ENCODE measurements around the gene ICOSLG. TPM values are rescaled to one million over a fixed set of nuclear protein-coding genes. Genes with fewer than 3 reads are reported as not detected.
A peak's percentile ranks its signal among the peaks of the same experiment; 100 is the strongest.
"Not testable (repeated sequence)": the region's sequence is repeated elsewhere in the genome, so short reads cannot be mapped to it uniquely, and the experiment has no call there.

The ICOSLG gene
- polyA plus RNA-seq, 3 donors from 2014 or later = not detected

DNA sequence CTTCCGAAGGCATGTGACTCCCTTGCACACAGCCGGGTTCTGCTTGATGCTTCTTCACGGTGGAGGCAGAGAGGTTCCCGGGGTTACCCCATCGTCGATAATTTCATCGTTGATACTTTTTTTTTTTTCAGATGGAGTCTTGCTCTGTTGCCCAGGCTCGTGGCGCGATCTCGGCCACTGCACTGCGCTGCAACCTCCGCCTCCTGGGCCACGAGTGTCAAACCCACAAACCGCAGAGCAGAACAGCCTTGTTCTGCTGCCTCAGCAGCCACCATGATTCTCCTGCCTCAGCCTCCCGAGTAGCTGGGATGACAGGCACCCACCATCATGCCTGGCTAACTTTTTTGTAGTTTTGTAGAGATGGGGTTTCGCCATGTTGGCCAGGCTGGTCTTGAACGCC, 20.1 kb downstream of the ICOSLG start:
- H3K27me3 Mint-ChIP-seq (ENCODE audit: low read depth in 3 of 3); H3K4me1 Mint-ChIP-seq; H3K4me3 Mint-ChIP-seq: not testable (repeated sequence)

DNA sequence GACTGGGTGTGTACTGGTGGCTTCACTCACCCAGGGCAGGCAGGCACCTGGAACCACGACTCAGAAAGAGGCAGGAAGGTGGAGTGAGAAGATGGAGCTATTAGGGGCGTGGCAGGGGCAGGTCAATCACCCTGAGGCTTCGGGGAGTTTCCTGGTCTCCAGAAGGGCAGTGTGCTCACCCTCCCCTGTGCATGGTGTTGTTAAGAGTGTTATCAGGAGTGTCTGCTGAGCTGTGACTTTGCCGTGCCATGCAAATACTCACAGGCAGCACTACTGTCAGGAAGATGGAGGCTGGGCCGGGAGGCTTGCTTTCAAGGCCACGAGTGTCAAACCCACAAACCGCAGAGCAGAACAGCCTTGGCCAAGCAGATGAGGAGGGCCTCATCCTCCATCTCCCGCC, 22.3 kb downstream of the ICOSLG start:
- not testable (repeated sequence) for H3K9me3 Mint-ChIP-seq; H3K27ac Mint-ChIP-seq; H3K36me3 Mint-ChIP-seq; DNase-seq; H3K4me1 Mint-ChIP-seq; H3K27me3 Mint-ChIP-seq (ENCODE audit: low read depth in 3 of 3); H3K4me3 Mint-ChIP-seq

More for the DNA sequence above, 20.1 kb downstream of the ICOSLG start:
- H3K27ac Mint-ChIP-seq, H3K9me3 Mint-ChIP-seq, H3K36me3 Mint-ChIP-seq, DNase-seq: not testable (repeated sequence)

DNA sequence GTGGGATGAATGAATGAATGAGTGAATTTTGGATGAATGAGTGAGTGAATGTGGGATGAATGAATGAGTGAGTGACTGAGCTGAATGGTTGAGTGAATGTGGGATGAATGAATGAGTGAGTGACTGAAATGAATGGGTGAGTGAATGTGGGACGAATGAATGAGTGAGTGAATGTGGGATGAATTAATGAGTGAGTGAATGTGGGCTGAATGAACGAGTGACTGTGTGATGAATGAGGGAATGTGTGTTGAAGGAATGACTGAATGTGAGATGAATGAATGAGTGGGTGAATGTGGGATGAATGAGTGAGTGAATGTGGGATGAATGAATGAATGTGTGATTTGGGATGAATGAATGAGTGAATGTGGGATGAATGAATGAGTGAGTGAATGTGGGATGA, 28.8 kb downstream of the ICOSLG start:
- H3K9me3 Mint-ChIP-seq; H3K36me3 Mint-ChIP-seq; H3K4me1 Mint-ChIP-seq; DNase-seq; H3K4me3 Mint-ChIP-seq; H3K27me3 Mint-ChIP-seq (ENCODE audit: low read depth in 3 of 3): not testable (repeated sequence)
- peak overlapping the region in 1 of 6 donors; percentile 84 for H3K27ac Mint-ChIP-seq

- H3K4me3 Mint-ChIP-seq; H3K9me3 Mint-ChIP-seq; DNase-seq; H3K4me1 Mint-ChIP-seq; H3K27me3 Mint-ChIP-seq (ENCODE audit: low read depth in 3 of 3); H3K36me3 Mint-ChIP-seq; H3K27ac Mint-ChIP-seq: not testable (repeated sequence)
Measured at GRCh38 chr21:44211574-44211973, 29.2 kb downstream of the ICOSLG start.

DNA sequence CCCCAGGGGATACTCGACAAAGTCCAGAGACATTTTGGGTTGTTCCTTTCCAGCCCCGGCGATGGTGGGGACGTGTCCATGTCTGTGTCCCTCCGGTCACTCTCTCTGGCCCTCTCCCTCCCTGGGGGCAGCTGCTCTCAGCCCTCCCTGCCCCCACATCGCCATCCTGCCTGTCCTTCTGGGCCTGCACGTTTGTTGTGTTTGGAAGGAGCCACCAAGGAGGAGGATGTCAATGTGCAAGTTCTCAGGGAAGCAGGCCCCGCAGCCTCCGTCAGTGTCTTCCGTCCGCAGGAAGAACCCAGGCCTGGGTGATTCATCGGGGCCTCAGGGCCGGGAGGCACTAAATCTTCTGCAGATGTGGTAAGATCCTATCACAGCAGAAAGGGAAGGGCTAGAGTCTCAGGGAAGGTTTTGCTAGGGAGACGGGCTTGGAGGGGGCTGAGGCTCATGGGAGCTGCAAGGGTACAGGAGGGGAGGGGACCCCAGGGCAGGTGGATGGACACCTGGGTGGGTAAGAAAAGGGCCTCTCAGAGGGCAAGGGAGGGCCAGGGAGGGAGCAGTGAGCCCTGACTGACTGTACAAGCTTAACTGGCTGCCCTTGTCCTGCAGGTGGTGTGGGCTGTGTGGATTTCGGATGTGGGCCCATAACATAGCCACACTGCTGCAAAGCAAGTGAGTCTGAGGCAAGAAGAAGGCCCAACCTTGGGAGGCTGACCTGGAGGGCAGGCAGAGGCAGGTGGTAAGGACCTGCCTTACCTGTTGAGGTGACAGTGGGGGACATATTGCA, 32.7 kb downstream of the ICOSLG start:
- not testable (repeated sequence) for H3K27me3 Mint-ChIP-seq (ENCODE audit: low read depth in 3 of 3); H3K27ac Mint-ChIP-seq; H3K4me1 Mint-ChIP-seq; H3K9me3 Mint-ChIP-seq; DNase-seq; H3K36me3 Mint-ChIP-seq; H3K4me3 Mint-ChIP-seq

GRCh38 chr21:44206698-44207676, 33.8 kb downstream of the ICOSLG start:
- not testable (repeated sequence) for H3K27me3 Mint-ChIP-seq (ENCODE audit: low read depth in 3 of 3); H3K27ac Mint-ChIP-seq

GRCh38 chr21:44206187-44206586, 34.6 kb downstream of the ICOSLG start:
- not testable (repeated sequence) for H3K9me3 Mint-ChIP-seq; H3K4me3 Mint-ChIP-seq; H3K27ac Mint-ChIP-seq; DNase-seq; H3K36me3 Mint-ChIP-seq; H3K27me3 Mint-ChIP-seq (ENCODE audit: low read depth in 3 of 3); H3K4me1 Mint-ChIP-seq

More at GRCh38 chr21:44206698-44207676, 33.8 kb downstream of the ICOSLG start:
- H3K9me3 Mint-ChIP-seq, H3K4me3 Mint-ChIP-seq, DNase-seq, H3K4me1 Mint-ChIP-seq, H3K36me3 Mint-ChIP-seq: not testable (repeated sequence)

DNA sequence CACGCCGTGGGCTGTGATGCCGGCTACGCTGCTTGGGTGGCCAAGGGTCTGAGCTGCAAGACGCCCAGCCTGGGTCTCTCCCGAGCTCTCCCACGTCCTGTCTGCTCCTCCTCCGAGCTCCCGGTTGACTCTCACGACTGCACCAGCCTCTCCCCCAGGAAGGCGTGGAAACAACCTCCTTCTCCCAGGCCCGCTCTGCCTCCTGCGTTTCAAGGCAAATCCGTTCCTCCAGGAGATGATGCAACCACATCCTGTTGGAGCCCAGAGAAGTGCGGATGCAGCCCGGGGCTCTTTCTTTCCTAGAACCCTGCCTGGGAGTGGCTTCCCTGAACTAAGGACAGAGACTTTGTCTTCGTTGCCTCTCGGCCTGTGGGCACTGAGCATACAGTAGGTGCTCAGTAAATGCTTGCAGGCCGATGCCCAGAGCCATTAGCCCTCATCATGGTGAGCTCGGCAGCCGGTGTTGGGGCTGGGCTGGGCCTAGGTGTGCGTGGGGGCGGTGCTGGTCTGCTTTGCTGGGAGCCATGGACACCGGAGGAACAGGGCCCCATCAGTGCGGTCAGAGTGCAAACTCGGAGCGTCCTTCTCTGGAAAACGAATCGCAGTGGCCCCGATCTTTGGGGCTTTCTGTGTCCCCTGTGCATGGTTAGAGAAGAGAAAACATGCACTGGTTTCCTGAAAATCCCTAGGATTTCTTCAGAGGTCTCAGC, 38.0 kb downstream of the ICOSLG start:
- H3K27ac Mint-ChIP-seq; H3K9me3 Mint-ChIP-seq; H3K27me3 Mint-ChIP-seq (ENCODE audit: low read depth in 3 of 3); H3K4me3 Mint-ChIP-seq; H3K36me3 Mint-ChIP-seq; H3K4me1 Mint-ChIP-seq; DNase-seq: not testable (repeated sequence)

DNA sequence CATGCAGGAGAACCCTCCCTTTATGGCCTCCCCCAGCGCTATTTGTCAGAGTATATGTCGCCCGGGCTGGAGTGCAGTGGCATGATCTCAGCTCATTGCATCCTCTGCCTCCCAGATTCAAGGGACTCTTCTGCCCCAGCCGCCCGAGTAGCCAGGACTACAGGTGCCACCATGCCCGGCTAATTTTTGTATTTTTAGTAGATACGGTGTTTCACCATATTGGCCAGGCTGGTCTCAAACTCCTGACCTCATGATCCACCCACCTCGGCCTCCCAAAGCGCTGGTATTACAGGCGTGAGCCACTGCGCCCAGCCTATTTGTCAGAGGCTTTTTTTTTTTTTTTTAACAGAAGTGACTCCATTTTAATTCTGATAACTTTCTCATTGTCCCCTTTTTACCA, 40.7 kb downstream of the ICOSLG start:
- H3K9me3 Mint-ChIP-seq; H3K4me1 Mint-ChIP-seq; H3K27me3 Mint-ChIP-seq (ENCODE audit: low read depth in 3 of 3); H3K27ac Mint-ChIP-seq; H3K4me3 Mint-ChIP-seq; H3K36me3 Mint-ChIP-seq; DNase-seq: not testable (repeated sequence)

DNA sequence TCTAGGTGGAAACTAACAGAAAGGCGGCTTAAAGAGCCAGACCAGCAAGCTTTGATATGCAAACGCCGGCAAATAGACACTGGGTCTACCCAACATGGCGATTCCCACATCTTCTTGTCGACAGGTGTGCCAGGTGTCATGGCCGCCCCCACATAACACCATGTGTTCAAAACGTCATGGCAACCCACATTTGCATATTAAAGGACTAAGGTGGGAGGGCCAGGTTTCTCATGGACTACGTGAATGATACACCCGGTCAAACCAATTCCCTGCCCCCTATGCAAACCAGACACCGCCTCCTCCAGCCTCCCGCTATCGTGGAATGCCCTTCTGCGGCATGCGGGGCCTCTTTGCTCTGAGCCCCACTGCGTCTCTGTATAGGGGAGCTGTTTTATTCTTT, 41.3 kb downstream of the ICOSLG start:
- Mint-ChIP-seq H3K36me3 (no peaks in the 10 kb centered on the region), H3K9me3 (no peaks in the 10 kb centered on the region), H3K4me3 (no peak overlapping the region), H3K27ac (no peak overlapping the region), H3K27me3 (ENCODE audit: low read depth in 3 of 3) (no peaks in the 10 kb centered on the region), H3K4me1 (peaks cover 0 to 2% of the 10 kb centered on the region in 2 donors)
- no peak for DNase-seq

- H3K4me1 Mint-ChIP-seq; H3K36me3 Mint-ChIP-seq; H3K27ac Mint-ChIP-seq; H3K9me3 Mint-ChIP-seq; H3K4me3 Mint-ChIP-seq; DNase-seq; H3K27me3 Mint-ChIP-seq (ENCODE audit: low read depth in 3 of 3): not testable (repeated sequence)
Measured at GRCh38 chr21:44197156-44197516, 43.6 kb downstream of the ICOSLG start.

GRCh38 chr21:44196212-44197155, 44.3 kb downstream of the ICOSLG start:
- H3K36me3 Mint-ChIP-seq; H3K27ac Mint-ChIP-seq; H3K4me3 Mint-ChIP-seq; H3K9me3 Mint-ChIP-seq; H3K27me3 Mint-ChIP-seq (ENCODE audit: low read depth in 3 of 3); H3K4me1 Mint-ChIP-seq: not testable (repeated sequence)
- peak in 1 of 3 donors; percentile 54 for DNase-seq

GRCh38 chr21:44194888-44195287, 45.9 kb downstream of the ICOSLG start:
- not testable (repeated sequence) for H3K9me3 Mint-ChIP-seq; DNase-seq; H3K27me3 Mint-ChIP-seq (ENCODE audit: low read depth in 3 of 3); H3K36me3 Mint-ChIP-seq; H3K27ac Mint-ChIP-seq; H3K4me3 Mint-ChIP-seq; H3K4me1 Mint-ChIP-seq

Measured in immature natural killer cell (primary cell).